ENCODE results near the gene THAP2. TPM values are rescaled to one million over a fixed set of nuclear protein-coding genes. Genes with fewer than 3 reads are reported as not detected.
A peak's percentile ranks its signal among the peaks of the same experiment; 100 is the strongest.

The THAP2 gene
- total and polyA plus RNA-seq, 2 donors (not counting 3 experiments of a cell fraction or from before 2014, with no cell fraction given), result 1.4 to 4.4 TPM

DNA sequence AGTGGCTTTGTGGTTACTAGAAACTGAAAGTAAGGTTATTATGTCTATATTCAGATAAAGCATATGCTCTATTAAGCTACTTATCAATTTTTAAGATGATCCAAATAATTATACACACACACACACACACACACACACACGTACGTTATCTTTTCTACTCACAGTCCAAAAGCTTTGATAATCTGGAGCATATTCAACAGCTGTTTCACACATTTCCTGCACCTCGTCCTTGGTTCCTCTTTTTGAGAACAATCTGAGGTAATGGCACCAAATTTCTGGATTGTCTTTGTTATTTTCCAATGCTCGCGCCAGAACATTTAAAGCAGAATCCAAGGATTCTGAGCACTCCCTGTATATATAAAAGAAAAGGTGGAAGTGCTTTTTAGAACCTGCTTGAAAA lies 38.0 kb upstream of the THAP2 start:
- Histone ChIP-seq H3K27me3 (ENCODE audit: control insufficient read depth in 2 of 2, insufficient read depth in 2 of 2, low read length in 2 of 2) (no peaks in the 10 kb centered on the region), H3K9me3 (replicated peaks; ENCODE audit: control insufficient read depth, insufficient read depth, low read length) (no peaks in the 10 kb centered on the region), H3K4me2 (ENCODE audit: insufficient read depth, low read length) (peak overlapping the region; percentile 82), H3K36me3 (ENCODE audit: control insufficient read depth in 2 of 2, extremely low read depth in 1 of 2, insufficient read depth in 2 of 2, low read length in 2 of 2) (peaks cover 8 to 45% of the 10 kb centered on the region in 2 experiments), H2AFZ (ENCODE audit: low read depth, low read length) (no peak overlapping the region), H3K27ac (ENCODE audit: insufficient read depth, low read depth, low read length) (peak overlapping the region; percentile 64), H3K4me3 (replicated peaks in 1 of 3; ENCODE audit: insufficient read depth in 1 of 3, low read depth in 1 of 3, low read length in 3 of 3) (no peak overlapping the region), H3K79me2 (ENCODE audit: control insufficient read depth, insufficient read depth, low read length) (peaks cover 12% of the 10 kb centered on the region), H4K20me1 (replicated peaks; ENCODE audit: control insufficient read depth, extremely low read depth, insufficient read depth, low read length) (no peaks in the 10 kb centered on the region), H3K4me1 (ENCODE audit: control insufficient read depth, extremely low read depth, insufficient read depth, low read length) (peaks cover 19% of the 10 kb centered on the region), H3K9ac (replicated peaks; ENCODE audit: extremely low read depth, insufficient read depth, low read length) (peak overlapping the region; percentile 37), H3K9me1 (replicated peaks; ENCODE audit: control insufficient read depth, extremely low read depth, insufficient read depth, low read length) (no peaks in the 10 kb centered on the region)
- ChIA-PET CTCF (interaction anchor here (1.3 to 4.4 kb wide), 5 partner anchors 12 to 122 kb away, joined by 3 to 67 read pairs (median 8); partner anchors contain the start of genes THAP2 and ZFC3H1), POLR2A (no interaction called here)
- DNase-seq (ENCODE audit: low read depth, low spot score) (peak; percentile 61), FAIRE-seq (no peak)
- dilution Hi-C loops (cut with MboI; ENCODE audit: extremely low pct_ligation_motif_present, low sequenced_read_pairs), result no loop called here
- no TSS peak for BruUV-seq (replicated peaks)
- TF ChIP-seq, protein P1, sequence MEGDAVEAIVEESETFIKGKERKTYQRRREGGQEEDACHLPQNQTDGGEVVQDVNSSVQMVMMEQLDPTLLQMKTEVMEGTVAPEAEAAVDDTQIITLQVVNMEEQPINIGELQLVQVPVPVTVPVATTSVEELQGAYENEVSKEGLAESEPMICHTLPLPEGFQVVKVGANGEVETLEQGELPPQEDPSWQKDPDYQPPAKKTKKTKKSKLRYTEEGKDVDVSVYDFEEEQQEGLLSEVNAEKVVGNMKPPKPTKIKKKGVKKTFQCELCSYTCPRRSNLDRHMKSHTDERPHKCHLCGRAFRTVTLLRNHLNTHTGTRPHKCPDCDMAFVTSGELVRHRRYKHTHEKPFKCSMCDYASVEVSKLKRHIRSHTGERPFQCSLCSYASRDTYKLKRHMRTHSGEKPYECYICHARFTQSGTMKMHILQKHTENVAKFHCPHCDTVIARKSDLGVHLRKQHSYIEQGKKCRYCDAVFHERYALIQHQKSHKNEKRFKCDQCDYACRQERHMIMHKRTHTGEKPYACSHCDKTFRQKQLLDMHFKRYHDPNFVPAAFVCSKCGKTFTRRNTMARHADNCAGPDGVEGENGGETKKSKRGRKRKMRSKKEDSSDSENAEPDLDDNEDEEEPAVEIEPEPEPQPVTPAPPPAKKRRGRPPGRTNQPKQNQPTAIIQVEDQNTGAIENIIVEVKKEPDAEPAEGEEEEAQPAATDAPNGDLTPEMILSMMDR (IDR thresholded peaks at IDR 0.05; ENCODE audit: extremely low read depth in 1 of 2, insufficient read depth in 1 of 2, low read depth in 1 of 2, low read length in 2 of 2), result no peak
- TF ChIP-seq, protein P2, sequence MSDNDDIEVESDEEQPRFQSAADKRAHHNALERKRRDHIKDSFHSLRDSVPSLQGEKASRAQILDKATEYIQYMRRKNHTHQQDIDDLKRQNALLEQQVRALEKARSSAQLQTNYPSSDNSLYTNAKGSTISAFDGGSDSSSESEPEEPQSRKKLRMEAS (IDR thresholded peaks at IDR 0.05; ENCODE audit: insufficient read depth, insufficient read length), result no peak
- no peak for TF ChIP-seq POLR2A (IDR thresholded peaks at IDR 0.05; ENCODE audit: low read depth, low read length)
- no peak for TF ChIP-seq POLR2AphosphoS5 (IDR thresholded peaks at IDR 0.05; ENCODE audit: insufficient read depth, low read depth, low read length)
- no peak for TF ChIP-seq JUN (IDR thresholded peaks at IDR 0.05; ENCODE audit: borderline replicate concordance, insufficient read depth, insufficient read length, low read depth)
- TF ChIP-seq MYC (IDR thresholded peaks at IDR 0.05; ENCODE audit: low read depth, low read length), result no peak
- no peak for TF ChIP-seq FOS (IDR thresholded peaks at IDR 0.05; ENCODE audit: borderline replicate concordance, insufficient read depth, low read length)
- TF ChIP-seq EZH2 (IDR thresholded peaks at IDR 0.05; ENCODE audit: borderline replicate concordance, low read depth, low read length, severe bottlenecking), result no peak
- no peak for TF ChIP-seq GATA2 (IDR thresholded peaks at IDR 0.05; ENCODE audit: insufficient read depth, insufficient read length, low read depth, low read length)
- intact Hi-C loops (cut with micrococcal nuclease), result no loop called here

Data from endothelial cell of umbilical vein (primary cell).